IPS-20b (cell line): ENCODE data around the gene AMIGO2.

Experiments used
- H3K27ac ChIP-seq: one replicate; pipeline ENCODE4 v1.5.1; 2013; ENCODE audit warnings: low read length
- H3K27me3 ChIP-seq: 2 replicates; pipeline ENCODE4 v1.6.1; 2013; ENCODE audit warnings: mild to moderate bottlenecking, low read length, inconsistent platforms; ENCODE audit not compliant: insufficient read depth
- H3K36me3 ChIP-seq: 2 replicates; pipeline ENCODE4 v1.6.1; 2013; ENCODE audit warnings: low read depth, mild to moderate bottlenecking, inconsistent platforms, low read length, moderate library complexity; ENCODE audit not compliant: insufficient read depth
- H3K4me1 ChIP-seq: 2 replicates; pipeline ENCODE4 v1.6.1; 2013; ENCODE audit warnings: mild to moderate bottlenecking, control low read depth, inconsistent platforms, low read length, moderate library complexity; ENCODE audit not compliant: insufficient read depth
- H3K4me3 ChIP-seq: 2 replicates; pipeline ENCODE4 v1.5.1; 2013; ENCODE audit warnings: mild to moderate bottlenecking, low read length, inconsistent platforms
- H3K9ac ChIP-seq: 2 replicates; pipeline ENCODE4 v1.6.1; 2013; ENCODE audit warnings: low read depth, mild to moderate bottlenecking, inconsistent platforms, low read length, moderate library complexity
- H3K9me3 ChIP-seq: 2 replicates; pipeline ENCODE4 v1.6.1; 2013; ENCODE audit warnings: mild to moderate bottlenecking, low read depth, low read length, inconsistent platforms; ENCODE audit not compliant: insufficient read depth

AMIGO2 gene

DNA sequence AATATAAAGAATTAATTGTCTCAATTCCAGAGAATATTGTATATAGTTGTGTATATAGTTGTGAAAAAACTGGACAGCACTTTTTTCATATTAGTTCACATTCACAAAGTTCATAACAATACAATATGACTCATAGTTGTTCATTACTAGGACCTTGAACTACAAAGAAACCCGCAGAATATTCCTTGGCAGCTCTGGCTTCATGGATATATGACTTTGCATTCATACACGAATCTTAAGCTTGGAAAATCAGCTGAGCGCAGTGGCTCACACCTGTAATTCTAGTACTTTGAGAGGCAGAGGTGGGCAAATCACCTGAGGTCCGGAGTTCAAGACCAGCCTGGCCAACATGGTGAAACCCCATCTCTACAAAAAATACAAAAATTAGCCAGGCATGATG lies 38.4 kb downstream of the AMIGO2 start:
- no peak overlapping the region for H3K27ac ChIP-seq
- no peaks in the 10 kb centered on the region for H3K27me3 ChIP-seq
- H3K9me3 ChIP-seq: no peaks in the 10 kb centered on the region
- no peaks in the 10 kb centered on the region; the same call in 1 of the 2 replicates for H3K4me1 ChIP-seq
- H3K9ac ChIP-seq: no peak overlapping the region
- H3K36me3 ChIP-seq: no peaks in the 10 kb centered on the region
- no peak overlapping the region for H3K4me3 ChIP-seq

- no peak overlapping the region for H3K9ac ChIP-seq
- no peak overlapping the region for H3K4me3 ChIP-seq
- H3K27me3 ChIP-seq: no peaks in the 10 kb centered on the region
- no peak overlapping the region for H3K27ac ChIP-seq
- H3K36me3 ChIP-seq: no peaks in the 10 kb centered on the region
- no peaks in the 10 kb centered on the region for H3K9me3 ChIP-seq
- no peaks in the 10 kb centered on the region; the same call in 1 of the 2 replicates for H3K4me1 ChIP-seq
Measured at GRCh38 chr12:47039756-47040155, 40.0 kb downstream of the AMIGO2 start.

DNA sequence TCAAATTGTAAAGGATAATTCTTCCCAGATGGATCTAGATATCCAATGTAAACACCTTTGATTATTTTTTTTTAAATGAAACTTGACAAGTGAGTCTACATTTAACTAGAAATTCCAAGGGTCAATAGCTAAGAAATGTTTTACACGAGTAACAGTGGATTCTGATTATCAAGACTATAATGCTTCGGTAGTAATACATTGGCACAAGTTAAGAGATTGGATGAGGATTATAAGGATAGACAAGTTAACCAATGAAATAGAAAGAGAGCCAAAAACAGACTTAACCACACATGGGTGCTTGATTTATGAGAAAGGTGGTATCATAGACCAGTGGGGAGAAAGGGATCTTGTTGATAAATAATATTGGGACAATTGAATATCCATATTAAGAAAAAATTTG lies 40.7 kb downstream of the AMIGO2 start:
- H3K36me3 ChIP-seq: no peaks in the 10 kb centered on the region
- H3K4me3 ChIP-seq: no peak overlapping the region
- no peaks in the 10 kb centered on the region for H3K9me3 ChIP-seq
- H3K27me3 ChIP-seq: no peaks in the 10 kb centered on the region
- H3K27ac ChIP-seq: no peak overlapping the region
- H3K9ac ChIP-seq: no peak overlapping the region
- peaks cover 6% of the 10 kb centered on the region for H3K4me1 ChIP-seq

DNA sequence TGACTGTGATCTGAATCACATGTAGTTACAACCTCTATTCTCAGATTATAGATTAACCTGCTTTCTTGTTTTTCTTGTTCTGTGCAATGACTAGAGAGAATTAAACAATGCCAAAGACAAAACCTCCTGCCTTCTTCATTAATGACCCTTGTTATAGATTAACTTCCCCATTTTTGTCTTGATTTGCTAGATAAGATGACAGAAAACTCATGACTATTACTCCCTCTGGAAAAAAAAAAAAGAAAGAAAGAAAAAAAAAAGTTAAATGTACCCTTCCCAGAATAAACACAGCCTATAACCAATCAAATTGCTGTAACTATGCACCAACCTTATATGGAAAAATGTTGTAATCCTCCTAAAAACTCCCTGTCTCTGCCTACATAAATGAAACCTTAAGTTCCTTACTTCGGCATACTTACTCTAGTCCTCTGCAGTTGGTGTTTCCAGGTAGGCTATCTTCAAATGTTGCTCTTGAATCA lies 41.5 kb downstream of the AMIGO2 start:
- Histone ChIP-seq H3K9ac (no peak overlapping the region), H3K27me3 (no peaks in the 10 kb centered on the region), H3K4me1 (peaks cover 14% of the 10 kb centered on the region), H3K4me3 (no peak overlapping the region), H3K27ac (no peak overlapping the region), H3K36me3 (no peaks in the 10 kb centered on the region), H3K9me3 (no peaks in the 10 kb centered on the region)

- H3K9ac ChIP-seq: no peak overlapping the region
- no peak overlapping the region for H3K4me3 ChIP-seq
- H3K9me3 ChIP-seq: no peaks in the 10 kb centered on the region
- peaks cover 19% of the 10 kb centered on the region for H3K4me1 ChIP-seq
- no peaks in the 10 kb centered on the region for H3K36me3 ChIP-seq
- no peak overlapping the region for H3K27ac ChIP-seq
- no peaks in the 10 kb centered on the region for H3K27me3 ChIP-seq
Measured at GRCh38 chr12:47035484-47035883, 44.3 kb downstream of the AMIGO2 start.

DNA sequence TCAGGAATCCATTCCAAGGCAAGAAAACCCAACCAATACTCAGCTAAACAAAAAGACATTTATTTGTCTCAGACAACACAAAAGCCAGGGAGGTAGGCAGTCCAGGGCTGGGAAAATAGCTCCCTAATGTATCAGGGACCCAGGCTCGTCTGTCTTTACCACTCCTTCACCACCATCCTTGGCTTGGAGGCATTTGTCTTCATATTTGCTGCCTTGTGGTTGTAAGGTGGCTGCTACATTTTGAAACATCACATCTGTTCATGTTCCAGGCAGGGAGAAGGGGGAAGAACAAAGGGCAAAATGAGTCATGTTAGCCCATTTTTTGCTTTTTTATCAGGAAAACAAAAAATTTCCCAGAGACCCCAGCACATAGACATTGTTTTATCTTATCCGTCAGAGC lies 45.1 kb downstream of the AMIGO2 start:
- Histone ChIP-seq H3K9me3 (no peaks in the 10 kb centered on the region), H3K27me3 (no peaks in the 10 kb centered on the region), H3K9ac (no peak overlapping the region), H3K36me3 (no peaks in the 10 kb centered on the region), H3K4me3 (no peak overlapping the region), H3K27ac (no peak overlapping the region), H3K4me1 (peaks cover 19% of the 10 kb centered on the region)

DNA sequence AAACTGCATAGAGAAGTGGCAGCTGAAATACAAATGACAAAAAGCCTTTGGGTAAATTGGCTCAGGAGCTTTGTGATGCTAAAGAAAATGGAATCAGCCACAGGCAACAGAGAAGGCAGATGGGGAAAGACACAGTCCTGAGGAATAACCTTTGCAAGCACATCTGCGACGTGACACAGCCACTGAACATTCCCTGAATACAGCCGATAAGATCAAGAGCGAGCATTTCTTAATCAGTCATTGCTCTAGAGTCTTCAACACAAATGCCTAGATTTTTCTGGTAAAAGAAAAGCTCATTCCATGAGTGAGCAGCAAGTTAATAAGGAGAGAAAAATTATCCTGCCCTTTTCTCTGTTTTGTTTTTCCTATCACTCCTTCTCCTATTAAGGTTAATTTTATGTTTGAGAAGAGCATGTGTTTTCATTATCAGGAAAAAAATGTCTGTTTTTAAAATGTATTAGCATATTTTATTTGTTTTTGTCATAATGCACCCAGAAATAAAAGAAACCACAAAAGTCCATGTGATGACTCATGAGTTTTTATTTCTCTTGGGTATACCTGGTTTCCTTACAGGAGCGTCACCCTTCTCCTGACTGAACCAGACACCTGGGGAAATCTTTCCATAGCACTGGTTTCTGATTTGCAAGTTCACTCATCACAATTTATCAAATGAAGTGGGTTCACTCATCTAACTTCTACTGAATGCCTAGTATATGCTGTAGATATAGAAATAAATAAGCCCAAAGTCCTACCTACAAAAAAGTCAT lies 45.8 kb downstream of the AMIGO2 start:
- Histone ChIP-seq H3K4me3 (no peak overlapping the region), H3K4me1 (peaks cover 19% of the 10 kb centered on the region), H3K36me3 (no peaks in the 10 kb centered on the region), H3K27ac (no peak overlapping the region), H3K9ac (no peak overlapping the region), H3K9me3 (no peaks in the 10 kb centered on the region), H3K27me3 (no peaks in the 10 kb centered on the region)

- no peaks in the 10 kb centered on the region for H3K36me3 ChIP-seq
- H3K4me3 ChIP-seq: no peak overlapping the region
- no peaks in the 10 kb centered on the region for H3K9me3 ChIP-seq
- peaks cover 19% of the 10 kb centered on the region for H3K4me1 ChIP-seq
- no peaks in the 10 kb centered on the region for H3K27me3 ChIP-seq
- no peak overlapping the region for H3K27ac ChIP-seq
- no peak overlapping the region; the same call in 1 of the 2 replicates for H3K9ac ChIP-seq
Measured at GRCh38 chr12:47033081-47033480, 46.7 kb downstream of the AMIGO2 start.

DNA sequence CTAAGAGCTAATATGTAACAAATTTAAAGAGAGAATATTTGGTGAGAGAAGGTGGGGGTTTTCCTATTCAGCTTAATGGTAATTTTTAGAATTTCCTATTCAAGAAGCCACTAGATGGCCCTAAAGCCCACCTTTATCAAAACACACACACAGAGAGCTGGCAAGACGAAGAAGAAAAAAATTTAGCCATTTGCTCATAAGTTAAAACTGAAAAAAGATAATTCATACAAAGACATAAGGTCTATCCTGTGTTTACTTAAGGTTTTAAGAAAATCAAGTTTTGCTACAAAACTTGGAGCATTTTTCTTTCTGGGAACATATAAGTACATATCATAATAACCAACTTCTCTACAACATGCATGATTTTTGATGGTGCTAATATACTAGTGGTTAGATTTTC lies 47.1 kb downstream of the AMIGO2 start:
- Histone ChIP-seq H3K27ac (no peak overlapping the region), H3K4me1 (peaks cover 19% of the 10 kb centered on the region), H3K4me3 (no peak overlapping the region)

GRCh38 chr12:47029903-47030302 lies 49.9 kb downstream of the AMIGO2 start:
- Histone ChIP-seq H3K27me3 (no peaks in the 10 kb centered on the region), H3K27ac (no peak overlapping the region), H3K9ac (no peak overlapping the region), H3K36me3 (no peaks in the 10 kb centered on the region), H3K4me1 (peaks cover 19% of the 10 kb centered on the region), H3K9me3 (no peaks in the 10 kb centered on the region), H3K4me3 (no peak overlapping the region)

More for the DNA sequence above, 47.1 kb downstream of the AMIGO2 start:
- H3K36me3 ChIP-seq: no peaks in the 10 kb centered on the region
- no peaks in the 10 kb centered on the region for H3K9me3 ChIP-seq
- H3K27me3 ChIP-seq: no peaks in the 10 kb centered on the region
- H3K9ac ChIP-seq: no peak overlapping the region; the same call in 1 of the 2 replicates

GRCh38 chr12:47028981-47029708 lies 50.6 kb downstream of the AMIGO2 start:
- Histone ChIP-seq H3K27me3 (no peaks in the 10 kb centered on the region), H3K27ac (no peak overlapping the region), H3K4me3 (no peak overlapping the region), H3K9me3 (no peaks in the 10 kb centered on the region), H3K36me3 (no peaks in the 10 kb centered on the region), H3K4me1 (peaks cover 14% of the 10 kb centered on the region; the same call in 1 of the 2 replicates), H3K9ac (no peak overlapping the region)

- Histone ChIP-seq H3K4me3 (no peak overlapping the region), H3K27me3 (no peaks in the 10 kb centered on the region), H3K36me3 (no peaks in the 10 kb centered on the region), H3K9ac (no peak overlapping the region), H3K27ac (no peak overlapping the region), H3K9me3 (no peaks in the 10 kb centered on the region), H3K4me1 (peaks cover 5% of the 10 kb centered on the region; the same call in 1 of the 2 replicates)
Measured at GRCh38 chr12:47028186-47028585, 51.6 kb downstream of the AMIGO2 start.
